MM.1S (cell line): ENCODE results near the gene RPTN.

Experiments
- EZH2 ChIP-seq: fragments of 300-600 bp; sonication (generic); optimal IDR thresholded peaks from 2 replicates; pipeline ENCODE3; 2017; ENCODE audit warnings: low read depth, mild to moderate bottlenecking, antibody characterized with exemption, low read length, mixed read lengths
- EZH2phosphoT487 ChIP-seq: fragments of 300-600 bp; sonication (generic); IDR thresholded peaks from 2 replicates; pipeline ENCODE4 v1.6.1; 2018; ENCODE audit warnings: antibody characterized with exemption, low read length
- TF ChIP-seq, protein P1 (sequence below): fragments of 300-600 bp; sonication (generic); IDR thresholded peaks from 2 replicates; pipeline ENCODE4 v1.5.1; 2016; ENCODE audit warnings: antibody characterized with exemption, low read length, mixed read lengths

GRCh38 chr1:152115344-152115743, 43.7 kb downstream of the RPTN start, which contains the start of gene TCHH:
- TF ChIP-seq, protein P1, sequence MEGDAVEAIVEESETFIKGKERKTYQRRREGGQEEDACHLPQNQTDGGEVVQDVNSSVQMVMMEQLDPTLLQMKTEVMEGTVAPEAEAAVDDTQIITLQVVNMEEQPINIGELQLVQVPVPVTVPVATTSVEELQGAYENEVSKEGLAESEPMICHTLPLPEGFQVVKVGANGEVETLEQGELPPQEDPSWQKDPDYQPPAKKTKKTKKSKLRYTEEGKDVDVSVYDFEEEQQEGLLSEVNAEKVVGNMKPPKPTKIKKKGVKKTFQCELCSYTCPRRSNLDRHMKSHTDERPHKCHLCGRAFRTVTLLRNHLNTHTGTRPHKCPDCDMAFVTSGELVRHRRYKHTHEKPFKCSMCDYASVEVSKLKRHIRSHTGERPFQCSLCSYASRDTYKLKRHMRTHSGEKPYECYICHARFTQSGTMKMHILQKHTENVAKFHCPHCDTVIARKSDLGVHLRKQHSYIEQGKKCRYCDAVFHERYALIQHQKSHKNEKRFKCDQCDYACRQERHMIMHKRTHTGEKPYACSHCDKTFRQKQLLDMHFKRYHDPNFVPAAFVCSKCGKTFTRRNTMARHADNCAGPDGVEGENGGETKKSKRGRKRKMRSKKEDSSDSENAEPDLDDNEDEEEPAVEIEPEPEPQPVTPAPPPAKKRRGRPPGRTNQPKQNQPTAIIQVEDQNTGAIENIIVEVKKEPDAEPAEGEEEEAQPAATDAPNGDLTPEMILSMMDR, result no peak
- TF ChIP-seq EZH2phosphoT487, result no peak
- no peak for TF ChIP-seq EZH2
